Occipital lobe (tissue), 2 donors: Measurements from ENCODE around the gene KIAA1671. TPM values are rescaled to one million over a fixed set of nuclear protein-coding genes. Genes with fewer than 3 reads are reported as not detected.

Experiments used
- DNase-seq: peaks from one replicate; lab custom pipeline; 2025; lab: John Stamatoyannopoulos, UW
- total RNA-seq: library from RNA; depleted of rRNA; stranded (reverse); fragments of >200 nt; gene quantifications from one replicate; pipeline ENCODE4 v1.2.3, GENCODE V29; 2014

The KIAA1671 gene
- total RNA-seq, 1 donor from 2014 or later = 5.0 TPM

GRCh38 chr22:25066861-25067435 lies 114.4 kb downstream of the KIAA1671 start:
- DNase-seq = no peak

- no peak for DNase-seq
Measured at GRCh38 chr22:25067851-25068421, 115.4 kb downstream of the KIAA1671 start.

- no peak for DNase-seq
Measured at GRCh38 chr22:25068707-25069106, 116.2 kb downstream of the KIAA1671 start.

GRCh38 chr22:25069426-25069757 lies 116.9 kb downstream of the KIAA1671 start:
- DNase-seq = no peak

GRCh38 chr22:25069758-25070481 lies 117.4 kb downstream of the KIAA1671 start:
- DNase-seq = no peak

- DNase-seq = no peak
Measured at GRCh38 chr22:25070956-25071355, 118.4 kb downstream of the KIAA1671 start.

- DNase-seq = no peak
Measured at GRCh38 chr22:25071720-25072119, 119.2 kb downstream of the KIAA1671 start.

- no peak for DNase-seq
Measured at GRCh38 chr22:25072406-25072805, 119.9 kb downstream of the KIAA1671 start.

GRCh38 chr22:25076336-25076735 lies 123.8 kb downstream of the KIAA1671 start:
- no peak for DNase-seq

GRCh38 chr22:25077056-25077455 lies 124.5 kb downstream of the KIAA1671 start:
- DNase-seq = no peak

GRCh38 chr22:25077964-25078363 lies 125.4 kb downstream of the KIAA1671 start:
- no peak for DNase-seq

- no peak for DNase-seq
Measured at GRCh38 chr22:25078591-25078990, 126.1 kb downstream of the KIAA1671 start.

- no peak for DNase-seq
Measured at GRCh38 chr22:25080855-25081254, 128.3 kb downstream of the KIAA1671 start.

GRCh38 chr22:25081409-25081824 lies 128.9 kb downstream of the KIAA1671 start:
- DNase-seq = no peak

- no peak for DNase-seq
Measured at GRCh38 chr22:25082096-25082495, 129.6 kb downstream of the KIAA1671 start.

GRCh38 chr22:25083056-25083806 lies 130.7 kb downstream of the KIAA1671 start:
- no peak for DNase-seq

- DNase-seq = no peak
Measured at GRCh38 chr22:25083807-25084200, 131.3 kb downstream of the KIAA1671 start.

- DNase-seq = no peak
Measured at GRCh38 chr22:25084405-25085107, 132.0 kb downstream of the KIAA1671 start.

GRCh38 chr22:25085156-25085555 lies 132.6 kb downstream of the KIAA1671 start:
- DNase-seq = no peak

- no peak for DNase-seq
Measured at GRCh38 chr22:25085930-25086901, 133.7 kb downstream of the KIAA1671 start.

- no peak for DNase-seq
Measured at GRCh38 chr22:25086902-25087282, 134.4 kb downstream of the KIAA1671 start.
